NCI-H69 (cell line): ENCODE measurements around the gene RNF150.
"Not testable (repeated sequence)": the region's sequence is repeated elsewhere in the genome, so short reads cannot be mapped to it uniquely, and the experiment has no call there.

Experiments used
- DNase-seq: peaks from one replicate; lab custom pipeline; 2025; lab: John Stamatoyannopoulos, UW

Gene RNF150

DNA sequence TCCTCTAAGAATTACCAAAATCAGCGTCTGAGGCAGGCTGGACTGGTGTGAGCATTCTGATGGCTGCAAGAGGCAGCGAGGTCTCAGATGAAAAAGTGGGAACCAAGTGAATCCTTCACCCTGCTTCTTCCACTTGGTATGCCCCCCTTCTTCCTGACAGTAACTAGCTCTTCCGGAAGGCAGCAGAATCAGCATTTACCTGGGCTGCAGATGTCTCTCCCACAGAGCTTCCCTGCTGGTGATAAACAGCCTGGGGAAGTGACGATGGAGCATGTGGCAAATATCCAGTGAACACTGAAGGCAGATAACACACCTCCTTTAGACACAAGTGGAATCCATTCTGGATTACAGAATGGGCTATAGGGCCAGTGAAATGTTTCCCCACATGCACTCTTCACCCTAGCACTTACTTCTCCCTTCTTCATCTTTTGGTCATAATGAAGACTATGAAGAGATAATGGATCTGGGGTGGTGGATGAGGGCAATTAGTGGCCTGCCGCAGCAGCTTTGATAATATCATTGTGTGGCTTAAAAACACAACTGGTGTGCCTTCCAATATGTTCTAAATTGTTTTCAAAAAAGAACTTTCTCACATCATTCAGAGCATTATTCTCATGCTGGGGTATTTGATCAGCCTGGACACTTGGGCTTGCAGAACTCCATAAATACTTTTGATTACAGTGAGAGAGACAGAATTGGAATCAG is 316.3 kb downstream of the RNF150 start:
- DNase-seq, result peak; percentile 77

DNA sequence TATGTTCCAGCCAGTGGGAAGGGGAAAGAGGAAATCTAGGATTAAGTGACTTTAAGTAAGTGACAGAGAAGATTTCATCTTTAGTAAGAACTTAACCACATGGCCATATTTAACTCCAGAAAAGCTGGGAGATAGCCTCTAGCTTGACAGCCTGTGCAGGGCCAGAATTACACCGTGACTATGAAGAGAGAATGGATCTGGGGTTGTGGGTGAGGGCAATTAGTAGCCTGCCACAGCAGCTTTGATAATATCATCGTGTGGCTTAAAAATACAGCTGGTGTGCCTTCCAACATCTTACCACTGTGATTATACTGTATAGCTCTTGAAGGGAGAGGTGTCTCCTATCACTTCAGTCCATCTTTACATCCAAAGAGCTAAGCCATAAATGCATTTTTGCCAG is 319.5 kb downstream of the RNF150 start:
- no peak for DNase-seq

DNA sequence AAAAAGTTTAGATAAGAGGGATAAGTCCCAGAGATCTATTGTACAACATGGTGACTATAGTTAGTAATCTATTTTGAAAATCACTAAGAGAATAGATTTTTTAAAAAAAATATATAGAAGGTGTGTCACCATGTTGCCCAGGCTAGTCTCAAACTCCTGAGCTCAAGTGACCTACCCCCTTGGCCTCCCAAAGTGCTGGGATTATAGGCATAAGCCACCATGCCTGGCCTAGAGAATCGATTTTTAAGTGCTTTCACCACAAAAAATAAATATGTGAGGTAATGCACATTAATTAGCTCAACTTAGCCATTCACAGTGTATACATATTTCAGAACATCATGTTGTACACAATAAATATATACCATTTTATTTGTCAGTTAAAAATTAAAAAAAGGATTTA is 320.4 kb downstream of the RNF150 start:
- no peak for DNase-seq

DNA sequence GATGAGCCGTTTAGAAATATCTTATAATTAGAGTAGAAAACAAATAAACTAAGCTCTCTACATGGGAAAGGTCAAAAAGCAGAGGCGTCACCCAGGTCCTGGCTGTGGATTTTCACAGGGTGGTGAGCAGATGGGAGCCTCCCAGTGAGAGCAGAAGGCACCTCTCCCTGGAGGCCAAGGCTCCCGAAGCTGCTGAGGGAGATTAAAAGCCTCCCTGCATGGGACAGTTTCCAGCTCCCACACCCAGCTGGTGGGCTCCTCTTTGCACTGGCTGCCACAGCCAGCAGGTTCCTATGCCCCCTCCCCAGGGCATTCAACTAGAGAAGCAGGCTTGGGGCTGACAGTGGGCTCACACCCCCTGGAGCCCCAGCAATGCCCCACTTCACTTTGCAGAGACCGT is 321.8 kb downstream of the RNF150 start:
- peak; percentile 56 for DNase-seq

DNA sequence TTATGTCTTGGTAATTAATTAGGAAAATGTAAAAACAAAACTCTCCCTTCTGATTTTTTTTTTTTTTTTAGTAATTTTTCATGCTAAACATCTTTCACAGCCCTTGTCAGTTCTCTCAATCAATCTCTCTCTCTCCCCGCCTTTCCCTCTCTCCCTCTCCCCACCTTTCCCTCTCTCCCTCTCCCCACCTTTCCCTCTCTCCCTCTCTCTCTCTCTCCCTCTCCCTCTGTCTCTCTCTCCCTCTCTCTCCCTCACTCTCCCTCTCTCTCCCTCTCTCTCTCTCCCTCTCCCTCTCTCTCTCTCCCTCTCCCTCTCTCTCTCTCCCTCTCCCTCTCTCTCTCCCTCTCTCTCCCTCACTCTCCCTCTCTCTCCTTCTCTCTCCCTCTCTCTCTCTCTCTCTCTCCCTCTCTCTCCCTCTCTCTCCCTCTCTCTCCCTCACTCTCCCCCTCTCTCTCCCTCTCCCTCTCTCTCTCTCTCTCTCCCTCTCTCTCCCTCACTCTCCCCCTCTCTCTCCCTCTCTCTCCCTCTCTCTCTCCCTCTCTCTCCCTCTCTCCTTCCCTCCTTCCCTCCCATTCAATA is 322.6 kb downstream of the RNF150 start:
- DNase-seq, result not testable (repeated sequence)
